SKM-1 treated with dmso at 0.1 percent for 144 hours (cell line): Measurements from ENCODE around the gene DUSP28.

ENCODE experiments used
- DNase-seq: peaks from one replicate; lab custom pipeline; 2025; ENCODE audit not compliant: unreplicated experiment; lab: John Stamatoyannopoulos, UW

Gene DUSP28

GRCh38 chr2:240572141-240573031 is 12.2 kb downstream of the DUSP28 start:
- no peak for DNase-seq

DNA sequence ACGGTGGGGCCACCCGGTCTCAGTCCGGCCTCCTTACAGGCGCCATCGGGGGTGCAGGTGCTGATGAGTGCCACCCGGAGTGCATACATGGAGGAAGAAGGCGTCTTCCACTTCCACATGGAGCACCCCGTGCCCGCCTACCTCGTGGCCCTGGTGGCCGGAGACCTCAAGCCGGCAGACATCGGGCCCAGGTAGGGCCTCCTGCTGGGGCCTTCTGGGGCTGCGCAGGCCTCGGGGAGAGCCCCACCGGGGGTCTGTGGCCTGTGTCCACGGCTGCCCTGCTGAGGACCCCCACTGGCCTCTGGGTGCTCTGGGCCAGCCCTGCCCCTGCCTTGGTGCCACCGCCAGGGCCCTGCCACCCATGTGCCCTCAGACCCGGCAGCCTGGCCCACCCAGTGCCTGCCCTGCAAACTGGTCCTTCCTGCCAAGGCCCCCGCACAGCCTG is 12.9 kb downstream of the DUSP28 start:
- DNase-seq: no peak

- DNase-seq: no peak
Measured at GRCh38 chr2:240573516-240574385, 13.6 kb downstream of the DUSP28 start.

DNA sequence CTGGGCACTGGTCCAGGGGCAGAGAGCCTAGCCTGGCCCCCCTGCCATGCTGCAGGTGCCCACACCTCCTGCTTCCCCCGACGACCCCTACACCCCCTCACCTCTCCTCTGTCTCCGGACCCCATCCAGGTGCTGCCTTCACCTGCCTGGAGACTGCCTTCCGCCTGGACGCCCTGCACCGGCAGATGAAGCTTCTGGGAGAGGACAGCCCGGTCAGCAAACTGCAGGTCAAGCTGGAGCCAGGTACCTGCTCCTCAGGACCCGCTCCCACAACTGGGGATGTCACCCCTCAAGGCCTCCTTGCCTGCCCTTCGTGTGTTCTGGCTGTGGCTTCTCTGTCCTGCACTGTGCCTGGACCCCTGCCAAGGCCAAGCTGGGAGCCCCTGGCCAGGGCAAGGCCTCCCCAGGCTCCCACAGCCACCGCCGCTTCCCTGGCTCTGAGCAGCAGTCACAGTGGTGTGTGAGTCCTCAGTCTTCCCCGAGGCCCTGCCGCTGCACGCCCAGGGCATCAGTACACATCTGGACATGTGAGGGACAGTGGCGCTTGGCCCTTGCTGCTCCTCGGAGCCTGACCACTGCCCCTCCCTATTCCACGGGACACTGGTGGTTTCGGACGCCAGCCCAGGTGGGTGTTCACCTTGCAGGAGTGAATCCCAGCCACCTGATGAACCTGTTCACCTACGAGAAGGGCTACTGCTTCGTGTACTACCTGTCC is 14.4 kb downstream of the DUSP28 start:
- DNase-seq: no peak

GRCh38 chr2:240575101-240575965 is 15.2 kb downstream of the DUSP28 start:
- DNase-seq: no peak

DNA sequence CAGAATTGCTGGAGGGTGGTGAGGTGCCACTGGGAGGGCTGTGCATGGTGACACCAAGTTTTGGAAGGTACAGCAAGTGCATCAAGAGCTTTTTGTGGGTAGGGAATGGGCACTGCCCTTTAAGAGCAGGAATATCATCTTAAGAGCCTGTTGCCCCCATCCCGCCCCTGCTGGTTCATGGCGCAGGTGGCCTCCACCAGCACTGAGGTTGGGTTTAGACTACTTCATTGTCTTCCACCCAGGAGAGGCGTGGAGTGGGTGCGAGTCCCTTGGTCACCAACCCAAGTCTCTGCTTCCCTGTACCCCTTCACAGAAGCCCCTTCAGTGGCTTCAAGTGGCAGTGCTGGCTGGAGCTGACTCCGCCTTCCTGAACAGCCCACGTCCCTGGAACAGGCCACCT is 15.9 kb downstream of the DUSP28 start:
- no peak for DNase-seq

DNA sequence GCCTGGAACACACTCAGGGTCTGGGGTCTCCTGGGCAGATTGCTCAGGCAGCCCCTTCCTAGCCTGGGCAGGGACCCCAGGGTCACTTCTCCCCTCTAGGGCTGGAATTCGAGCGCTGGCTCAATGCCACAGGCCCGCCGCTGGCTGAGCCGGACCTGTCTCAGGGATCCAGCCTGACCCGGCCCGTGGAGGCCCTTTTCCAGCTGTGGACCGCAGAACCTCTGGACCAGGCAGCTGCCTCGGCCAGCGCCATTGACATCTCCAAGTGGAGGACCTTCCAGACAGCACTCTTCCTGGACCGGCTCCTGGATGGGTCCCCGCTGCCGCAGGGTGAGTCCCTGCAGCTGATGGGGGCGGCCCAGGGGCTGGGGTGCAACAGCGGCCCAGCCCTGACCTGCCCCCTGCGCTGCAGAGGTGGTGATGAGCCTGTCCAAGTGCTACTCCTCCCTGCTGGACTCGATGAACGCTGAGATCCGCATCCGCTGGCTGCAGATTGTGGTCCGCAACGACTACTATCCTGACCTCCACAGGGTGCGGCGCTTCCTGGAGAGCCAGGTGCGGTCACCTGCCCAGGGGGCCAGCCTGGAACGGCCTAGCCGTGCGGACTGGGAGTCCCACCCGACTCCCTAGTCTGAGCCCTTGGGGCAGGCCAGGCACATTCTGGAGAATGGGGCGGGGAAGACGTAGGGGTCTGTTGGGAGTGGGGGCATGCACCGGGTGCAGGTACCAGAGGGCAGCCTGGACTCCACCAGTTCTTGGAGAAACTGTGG is 16.5 kb downstream of the DUSP28 start:
- no peak for DNase-seq

GRCh38 chr2:240577281-240578109 is 17.3 kb downstream of the DUSP28 start:
- no peak for DNase-seq

- no peak for DNase-seq
Measured at GRCh38 chr2:240578110-240578450, 17.9 kb downstream of the DUSP28 start.

DNA sequence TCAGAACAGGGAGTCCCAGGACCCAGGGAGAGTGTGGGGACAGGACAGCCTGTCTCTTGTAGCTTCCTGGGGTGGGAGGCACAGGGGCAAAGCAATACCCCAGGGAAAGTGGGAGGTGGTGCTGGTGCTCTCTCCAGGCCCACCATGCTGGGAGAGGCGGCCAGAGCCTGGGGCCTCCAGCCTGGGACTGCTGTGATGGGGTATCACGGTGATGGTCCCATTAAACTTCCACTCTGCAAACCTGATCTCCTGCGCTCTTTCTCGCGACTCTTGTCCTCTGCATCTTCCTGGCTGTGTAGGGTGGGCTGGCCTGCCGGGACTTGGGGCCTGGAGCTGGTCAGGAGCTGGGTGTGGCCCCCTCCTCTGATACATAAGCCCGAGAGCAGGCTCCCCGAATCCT is 18.3 kb downstream of the DUSP28 start:
- DNase-seq: no peak

GRCh38 chr2:240579071-240579762 is 19.1 kb downstream of the DUSP28 start:
- DNase-seq: no peak

DNA sequence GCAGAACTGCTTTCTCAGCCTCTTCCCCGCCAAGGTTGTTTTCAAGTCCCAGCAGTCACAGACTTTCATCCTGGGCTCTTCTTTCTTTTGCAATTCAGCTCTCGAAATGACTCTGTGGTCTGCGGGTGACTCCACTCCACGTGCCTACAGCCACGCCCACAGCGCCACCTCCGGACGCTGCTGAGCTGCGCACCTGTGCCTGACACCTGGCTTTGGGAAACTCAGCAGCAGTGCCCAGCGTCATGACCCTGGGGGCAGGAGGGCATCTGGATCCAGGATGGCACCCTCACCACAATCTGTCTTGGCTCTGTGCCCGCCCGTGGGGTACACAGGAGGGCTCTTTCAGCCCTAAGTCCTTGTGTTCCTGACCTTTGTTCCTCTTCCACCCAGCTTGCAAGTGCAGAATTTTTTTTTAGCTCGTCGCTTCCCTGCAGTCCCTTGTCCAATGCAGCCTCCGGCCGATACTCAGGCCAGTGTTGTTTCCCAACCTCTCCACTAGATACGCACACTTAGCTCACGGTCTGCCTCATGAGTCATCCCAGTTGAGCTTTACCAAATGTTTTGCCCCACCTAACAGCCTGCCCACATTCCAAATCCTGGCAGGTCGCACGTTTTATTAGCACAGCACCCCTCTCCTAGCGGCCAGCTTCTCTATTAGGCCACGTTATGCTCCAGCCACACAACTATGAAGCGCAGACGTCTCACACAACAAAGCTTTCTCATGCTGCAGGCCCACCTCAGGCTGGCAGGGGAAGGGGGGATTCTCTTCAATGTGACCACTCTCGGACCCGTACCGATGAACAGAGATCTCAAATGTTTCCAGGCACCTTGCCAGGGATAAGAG is 19.8 kb downstream of the DUSP28 start:
- DNase-seq: peak; percentile 89

- no peak for DNase-seq
Measured at GRCh38 chr2:240581811-240582210, 21.7 kb downstream of the DUSP28 start.

- DNase-seq: no peak
Measured at GRCh38 chr2:240582781-240583180, 22.6 kb downstream of the DUSP28 start.

GRCh38 chr2:240583774-240584173 is 23.6 kb downstream of the DUSP28 start:
- DNase-seq: no peak

DNA sequence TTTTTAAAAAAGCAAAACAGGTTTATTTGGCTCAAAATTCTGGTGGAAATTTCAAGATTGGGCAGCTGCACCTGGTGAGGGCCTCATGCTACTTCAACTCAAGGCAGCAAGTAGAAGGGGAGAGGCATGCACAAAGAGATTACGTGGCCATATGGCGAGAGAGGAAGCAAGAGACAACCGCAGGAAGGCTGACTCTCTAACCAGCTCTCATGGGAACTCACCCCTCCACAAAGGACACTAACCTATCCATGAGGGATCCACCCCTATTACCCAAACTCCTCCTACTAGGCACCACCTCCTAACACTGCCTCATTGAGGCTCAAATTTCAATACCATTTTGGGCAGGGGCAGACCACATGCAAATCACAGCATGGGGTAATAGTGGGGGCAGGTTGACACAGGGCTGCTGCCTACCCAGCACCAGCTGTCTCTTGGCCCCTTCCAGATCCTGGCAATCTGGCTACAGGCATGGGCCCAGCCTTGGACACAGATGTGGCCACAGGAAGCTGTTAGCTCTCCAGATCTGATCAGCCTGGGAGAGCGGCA is 24.4 kb downstream of the DUSP28 start:
- peak; percentile 58 for DNase-seq

- no peak for DNase-seq
Measured at GRCh38 chr2:240585101-240585500, 24.9 kb downstream of the DUSP28 start.
